Measurements from ENCODE around the gene PTPRN2.

- TF ChIP-seq CTCF (IDR thresholded peaks at IDR 0.05) (no peak), POLR2A (IDR thresholded peaks at IDR 0.05) (no peak), EP300 (IDR thresholded peaks at IDR 0.05) (no peak), POLR2AphosphoS5 (IDR thresholded peaks at IDR 0.05) (no peak)
Measured at GRCh38 chr7:157941210-157941609, 646.4 kb downstream of the PTPRN2 start.
